Mesenchymal stem cell (in vitro differentiated cells and primary cell): ENCODE results near the gene NKX2-2.

Experiments
- DNase-seq: peaks from one replicate; pipeline ENCODE4 v3.0.0-alpha.2; 2013
- H2AFZ ChIP-seq: one replicate; pipeline ENCODE4 v1.6.1; 2013; ENCODE audit warnings: low read depth, mild to moderate bottlenecking, control low read depth, inconsistent platforms, low read length, moderate library complexity
- H2AK5ac ChIP-seq: 2 replicates; pipeline ENCODE4 v1.6.1; 2013; ENCODE audit warnings: low read length, moderate library complexity, mild to moderate bottlenecking, inconsistent platforms; ENCODE audit not compliant: severe bottlenecking
- H2BK120ac ChIP-seq: one replicate; pipeline ENCODE4 v1.6.1; 2013; ENCODE audit warnings: low read depth, mild to moderate bottlenecking, inconsistent platforms, low read length, moderate library complexity
- H2BK12ac ChIP-seq, 2 experiments: one replicate each; pipeline ENCODE4 v1.6.1; 2013; ENCODE audit warnings: inconsistent platforms in 2 of 2, low read length in 2 of 2, mild to moderate bottlenecking in 2 of 2, moderate library complexity in 2 of 2, control low read depth in 1 of 2
- H2BK15ac ChIP-seq: one replicate; pipeline ENCODE4 v1.6.1; 2013; ENCODE audit warnings: mild to moderate bottlenecking, low read depth, inconsistent platforms; ENCODE audit not compliant: poor library complexity, severe bottlenecking
- H2BK5ac ChIP-seq: 2 replicates; pipeline ENCODE4 v1.6.1; 2013; ENCODE audit warnings: low read depth, mild to moderate bottlenecking, low read length, control low read depth, inconsistent platforms; ENCODE audit not compliant: poor library complexity, severe bottlenecking
- H3K14ac ChIP-seq, 2 experiments: one replicate each; pipeline ENCODE4 v1.6.1; 2013; ENCODE audit warnings: inconsistent platforms in 2 of 2, low read length in 2 of 2, control low read depth in 1 of 2, mild to moderate bottlenecking in 1 of 2, moderate library complexity in 1 of 2
- H3K18ac ChIP-seq, 2 experiments: one replicate each; pipeline ENCODE4 v1.6.1; 2013; ENCODE audit warnings: inconsistent platforms in 2 of 2, low read length in 2 of 2, control low read depth in 1 of 2, low read depth in 1 of 2, mild to moderate bottlenecking in 1 of 2
- H3K23ac ChIP-seq, 2 experiments: one replicate each; pipeline ENCODE4 v1.6.1; 2013; ENCODE audit warnings: inconsistent platforms in 2 of 2, low read length in 2 of 2, mild to moderate bottlenecking in 2 of 2, moderate library complexity in 2 of 2, control low read depth in 1 of 2
- H3K27ac ChIP-seq: 2 replicates; pipeline ENCODE4 v1.5.1; 2013; ENCODE audit warnings: mild to moderate bottlenecking, moderate library complexity, low read length, control low read depth, inconsistent platforms; ENCODE audit not compliant: poor library complexity, severe bottlenecking
- H3K27me3 ChIP-seq, 2 experiments: 2 replicates each; pipeline versions ENCODE4 v1.6.1 to v1.7.0; 2013; ENCODE audit warnings: low read length in 2 of 2, mild to moderate bottlenecking in 2 of 2, moderate library complexity in 2 of 2, control low read depth in 1 of 2, inconsistent platforms in 1 of 2; ENCODE audit not compliant: control insufficient read depth in 1 of 2, insufficient read depth in 1 of 2
- H3K36me3 ChIP-seq, 2 experiments: 2 replicates each; pipeline versions ENCODE4 v1.6.1 to v1.7.0; 2013; ENCODE audit warnings: low read length in 2 of 2, control low read depth in 1 of 2, inconsistent platforms in 1 of 2, low read depth in 1 of 2, mild to moderate bottlenecking in 1 of 2; ENCODE audit not compliant: insufficient read depth in 2 of 2, control insufficient read depth in 1 of 2
- H3K4ac ChIP-seq, 2 experiments: one replicate each; pipeline ENCODE4 v1.6.1; 2013; ENCODE audit warnings: inconsistent platforms in 2 of 2, low read length in 2 of 2, mild to moderate bottlenecking in 2 of 2, moderate library complexity in 2 of 2, control low read depth in 1 of 2, low read depth in 1 of 2
- H3K4me1 ChIP-seq: 2 replicates; pipeline ENCODE4 v1.6.1; 2013; ENCODE audit warnings: low read depth, low read length, control low read depth; ENCODE audit not compliant: control insufficient read depth, insufficient read depth
- H3K4me2 ChIP-seq: 2 replicates; pipeline ENCODE4 v1.6.1; 2013; ENCODE audit warnings: low read length, mild to moderate bottlenecking, inconsistent platforms; ENCODE audit not compliant: poor library complexity, severe bottlenecking
- H3K4me3 ChIP-seq, 2 experiments: 2 replicates each; pipeline versions ENCODE4 v1.5.1 to v1.7.0; 2013; ENCODE audit warnings: low read length in 2 of 2, mild to moderate bottlenecking in 2 of 2, control low read depth in 1 of 2, low read depth in 1 of 2; ENCODE audit not compliant: insufficient read depth in 1 of 2
- H3K79me1 ChIP-seq: replicated peaks from 2 replicates; pipeline ENCODE4 v1.6.1; 2013; ENCODE audit warnings: mild to moderate bottlenecking, control low read depth, low read length, inconsistent platforms; ENCODE audit not compliant: poor library complexity, severe bottlenecking
- H3K9ac ChIP-seq: 2 replicates; pipeline ENCODE4 v1.7.0; 2013; ENCODE audit warnings: mild to moderate bottlenecking, low read length, moderate library complexity
- H3K9me3 ChIP-seq: 2 replicates; pipeline ENCODE4 v1.7.0; 2013; ENCODE audit warnings: mild to moderate bottlenecking, low read length; ENCODE audit not compliant: control insufficient read depth
- H4K8ac ChIP-seq: one replicate; pipeline ENCODE4 v1.6.1; 2013; ENCODE audit warnings: inconsistent platforms, mild to moderate bottlenecking, low read length, moderate library complexity
- H4K91ac ChIP-seq: one replicate; pipeline ENCODE4 v1.6.1; 2013; ENCODE audit warnings: mild to moderate bottlenecking, low read length, inconsistent platforms
- WGBS: methylation state at CpG from one replicate; pipeline ENCODE4 v1.1.7; 2013; ENCODE audit warnings: mixed read lengths; 5-methylcytosine and 5-hydroxymethylcytosine counted together

NKX2-2 gene

DNA sequence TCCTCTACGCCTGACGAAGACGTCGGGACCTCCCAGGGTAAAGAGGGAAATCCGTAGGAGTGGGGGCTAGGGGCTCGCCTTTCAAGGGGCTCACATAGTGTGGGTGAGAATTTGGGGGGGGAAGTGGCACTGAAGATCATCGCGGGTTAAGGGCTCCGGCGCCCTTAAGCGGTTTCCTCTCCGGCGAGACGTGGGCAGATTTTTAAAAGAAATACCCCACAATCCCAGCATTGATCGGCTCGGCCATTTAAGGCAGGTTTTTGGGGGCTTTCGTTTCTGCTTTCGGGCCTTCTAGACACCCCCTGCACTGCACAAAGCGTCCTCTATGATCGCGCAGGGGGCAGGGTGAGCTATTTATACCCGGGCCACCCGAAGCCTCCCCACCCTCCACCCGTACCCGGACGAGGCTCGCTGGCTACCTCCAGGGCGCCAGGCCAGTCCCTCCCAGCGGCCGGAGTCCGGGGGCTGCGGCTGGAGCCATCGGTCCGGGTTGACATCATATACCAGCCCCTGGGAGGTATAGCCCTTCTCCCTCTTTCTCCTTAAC is 1.2 kb downstream of the NKX2-2 start:
- DNase-seq, result no peak
- H3K9me3 ChIP-seq, result no peaks in the 10 kb centered on the region
- no peak overlapping the region for H3K18ac ChIP-seq
- no peak overlapping the region for H3K4ac ChIP-seq
- peaks cover 35% of the 10 kb centered on the region for H3K4me1 ChIP-seq
- no peak overlapping the region for H2BK15ac ChIP-seq
- WGBS, result under 1% methylated on average over 33 of the region's 34 CpGs
- H3K79me1 ChIP-seq, result no peaks in the 10 kb centered on the region
- no peak overlapping the region for H2AK5ac ChIP-seq
- H3K36me3 ChIP-seq, result no peaks in the 10 kb centered on the region
- H2BK120ac ChIP-seq, result no peak overlapping the region
- H4K8ac ChIP-seq, result no peak overlapping the region
- no peak overlapping the region for H3K23ac ChIP-seq
- no peak overlapping the region for H2AFZ ChIP-seq
- H3K4me2 ChIP-seq, result peak overlapping the region; percentile 61
- H2BK12ac ChIP-seq, result no peak overlapping the region
- H2BK5ac ChIP-seq, result no peak overlapping the region
- H3K4me3 ChIP-seq, result peak overlapping the region in 1 of 2 experiments; percentile 67
- no peak overlapping the region for H3K14ac ChIP-seq
- H3K27me3 ChIP-seq, result peaks cover 83 to 94% of the 10 kb centered on the region in 2 experiments
- no peak overlapping the region for H3K27ac ChIP-seq
- no peak overlapping the region for H3K9ac ChIP-seq
- H4K91ac ChIP-seq, result no peak overlapping the region

- 1% methylated on average over 70 of the region's 76 CpGs for WGBS
Observed at GRCh38 chr20:21511850-21512633, 1.8 kb downstream of the NKX2-2 start.

GRCh38 chr20:21511485-21511849 is 2.4 kb downstream of the NKX2-2 start:
- WGBS, result 5% methylated on average over 11 of the region's 18 CpGs
- no peak overlapping the region for H3K4me2 ChIP-seq
- H2BK120ac ChIP-seq, result no peak overlapping the region
- no peak overlapping the region for H2BK15ac ChIP-seq
- no peak for DNase-seq
- H3K9me3 ChIP-seq, result no peaks in the 10 kb centered on the region
- no peak overlapping the region for H2AFZ ChIP-seq
- H3K4me3 ChIP-seq, result no peak overlapping the region
- H4K91ac ChIP-seq, result no peak overlapping the region
- H3K9ac ChIP-seq, result no peak overlapping the region
- no peak overlapping the region for H3K14ac ChIP-seq
- H3K4me1 ChIP-seq, result peaks cover 36% of the 10 kb centered on the region
- no peak overlapping the region for H2BK12ac ChIP-seq
- H3K23ac ChIP-seq, result no peak overlapping the region
- H3K36me3 ChIP-seq, result no peaks in the 10 kb centered on the region
- H3K79me1 ChIP-seq, result no peaks in the 10 kb centered on the region
- no peak overlapping the region for H3K4ac ChIP-seq
- H3K27me3 ChIP-seq, result peaks cover 83 to 94% of the 10 kb centered on the region in 2 experiments
- H4K8ac ChIP-seq, result no peak overlapping the region
- no peak overlapping the region for H3K27ac ChIP-seq
- H3K18ac ChIP-seq, result no peak overlapping the region
- no peak overlapping the region for H2AK5ac ChIP-seq
- no peak overlapping the region for H2BK5ac ChIP-seq

More at GRCh38 chr20:21511850-21512633, 1.8 kb downstream of the NKX2-2 start:
- Histone ChIP-seq H4K91ac (no peak overlapping the region), H3K23ac (no peak overlapping the region), H3K9ac (no peak overlapping the region), H2BK120ac (no peak overlapping the region), H3K4me1 (peaks cover 35% of the 10 kb centered on the region), H3K9me3 (no peaks in the 10 kb centered on the region), H3K18ac (no peak overlapping the region), H3K4me3 (peak overlapping the region; percentile 0 to 67), H3K4ac (no peak overlapping the region), H3K14ac (no peak overlapping the region), H3K79me1 (no peaks in the 10 kb centered on the region), H2BK12ac (no peak overlapping the region), H2BK15ac (no peak overlapping the region), H3K27ac (no peak overlapping the region), H2AFZ (no peak overlapping the region), H2AK5ac (no peak overlapping the region), H3K36me3 (no peaks in the 10 kb centered on the region), H4K8ac (no peak overlapping the region), H3K27me3 (peaks cover 83 to 94% of the 10 kb centered on the region in 2 experiments), H3K4me2 (peak overlapping the region; percentile 61), H2BK5ac (no peak overlapping the region)
- no peak for DNase-seq
